T-helper 2 cell treated with Interferon-gamma antibody and Interleukin-4, amounts not matched to agents 100 ng/mL and 5 ng/mL, for 36 hours (primary cell): ENCODE results near the gene THBS3. TPM values are rescaled to one million over a fixed set of nuclear protein-coding genes. Genes with fewer than 3 reads are reported as not detected.
"Not testable (repeated sequence)": the region's sequence is repeated elsewhere in the genome, so short reads cannot be mapped to it uniquely, and the experiment has no call there.

ENCODE experiments used
- intact Hi-C: fragments of 100-400 bp; cut with micrococcal nuclease; formaldehyde crosslinking; loops from one replicate; pipeline ENCODE4 v1.15.1; 2023
- total RNA-seq: library from RNA; stranded (reverse); gene quantifications from 2 replicates; pipeline ENCODE4 v1.2.3, GENCODE V29; 2022

The THBS3 gene
- total RNA-seq, 1 donor from 2014 or later = 13.7 TPM

DNA sequence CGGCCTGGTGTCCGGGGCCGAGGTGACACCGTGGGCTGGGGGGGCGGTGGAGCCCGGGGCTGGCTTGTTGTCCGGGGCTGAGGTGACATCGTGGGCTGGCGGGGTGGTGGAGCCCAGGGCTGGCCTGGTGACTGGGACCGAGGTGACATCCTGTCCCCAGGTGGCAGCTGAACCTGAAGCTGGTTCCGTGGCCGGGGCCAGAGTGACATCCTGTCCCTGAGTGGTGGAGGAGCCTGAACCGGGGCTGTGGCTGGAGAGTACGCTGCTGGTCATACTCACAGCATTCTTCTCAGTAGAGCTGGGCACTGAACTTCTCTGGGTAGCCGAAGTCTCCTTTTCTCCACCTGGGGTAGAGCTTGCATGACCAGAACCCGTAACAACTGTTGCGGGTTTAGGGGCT, 15.8 kb downstream of the THBS3 start:
- intact Hi-C loops = no loop called here

DNA sequence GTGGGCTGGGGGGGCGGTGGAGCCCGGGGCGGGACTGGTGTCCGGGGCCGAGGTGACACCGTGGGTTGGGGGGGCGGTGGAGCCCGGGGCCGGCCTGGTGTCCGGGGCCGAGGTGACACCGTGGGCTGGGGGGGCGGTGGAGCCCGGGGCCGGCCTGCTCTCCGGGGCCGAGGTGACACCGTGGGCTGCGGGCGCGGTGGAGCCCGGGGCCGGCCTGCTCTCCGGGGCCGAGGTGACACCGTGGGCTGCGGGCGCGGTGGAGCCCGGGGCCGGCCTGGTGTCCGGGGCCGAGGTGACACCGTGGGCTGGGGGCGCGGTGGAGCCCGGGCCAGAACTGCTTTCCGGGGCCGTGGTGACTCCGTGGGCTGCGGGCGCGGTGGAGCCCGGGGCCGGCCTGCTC, 17.8 kb downstream of the THBS3 start:
- intact Hi-C loops = not testable (repeated sequence)

DNA sequence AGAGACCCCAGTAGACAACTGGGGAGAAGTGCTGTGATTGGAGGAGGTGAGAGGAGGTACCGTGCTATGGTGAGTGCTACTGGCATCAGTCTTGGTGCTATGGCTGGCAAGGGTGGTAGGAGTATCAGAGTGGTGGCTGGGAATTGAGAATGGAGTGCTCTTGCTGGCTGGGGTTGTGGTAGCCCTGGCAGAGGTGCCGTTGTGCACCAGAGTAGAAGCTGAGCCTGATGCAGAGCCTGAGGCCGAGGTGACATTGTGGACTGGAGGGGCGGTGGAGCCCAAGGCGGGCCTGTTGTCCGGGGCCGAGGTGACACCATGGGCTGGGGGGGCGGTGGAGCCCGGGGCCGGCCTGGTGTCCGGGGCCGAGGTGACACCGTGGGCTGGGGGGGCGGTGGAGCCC, 19.4 kb downstream of the THBS3 start:
- intact Hi-C loops = no loop called here

DNA sequence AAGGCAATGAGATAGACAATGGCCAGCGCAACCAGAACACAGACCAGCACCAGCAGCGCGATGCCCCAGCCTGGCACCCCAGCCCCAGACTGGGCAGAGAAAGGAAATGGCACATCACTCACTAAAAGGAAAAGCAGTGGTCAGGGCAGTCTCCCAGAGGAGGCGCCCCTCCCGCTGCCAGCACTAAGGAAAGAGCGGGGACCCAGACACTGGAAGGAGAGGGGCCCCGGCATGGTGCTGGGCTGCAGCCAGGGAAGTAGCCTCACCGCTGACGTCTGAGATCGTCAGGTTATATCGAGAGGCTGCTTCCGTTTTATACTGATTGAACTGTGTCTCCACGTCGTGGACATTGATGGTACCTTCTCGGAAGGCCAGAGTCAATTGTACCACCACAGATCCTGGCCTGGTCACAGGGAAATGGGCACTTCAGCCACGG, 20.2 kb downstream of the THBS3 start:
- intact Hi-C loops = no loop called here

DNA sequence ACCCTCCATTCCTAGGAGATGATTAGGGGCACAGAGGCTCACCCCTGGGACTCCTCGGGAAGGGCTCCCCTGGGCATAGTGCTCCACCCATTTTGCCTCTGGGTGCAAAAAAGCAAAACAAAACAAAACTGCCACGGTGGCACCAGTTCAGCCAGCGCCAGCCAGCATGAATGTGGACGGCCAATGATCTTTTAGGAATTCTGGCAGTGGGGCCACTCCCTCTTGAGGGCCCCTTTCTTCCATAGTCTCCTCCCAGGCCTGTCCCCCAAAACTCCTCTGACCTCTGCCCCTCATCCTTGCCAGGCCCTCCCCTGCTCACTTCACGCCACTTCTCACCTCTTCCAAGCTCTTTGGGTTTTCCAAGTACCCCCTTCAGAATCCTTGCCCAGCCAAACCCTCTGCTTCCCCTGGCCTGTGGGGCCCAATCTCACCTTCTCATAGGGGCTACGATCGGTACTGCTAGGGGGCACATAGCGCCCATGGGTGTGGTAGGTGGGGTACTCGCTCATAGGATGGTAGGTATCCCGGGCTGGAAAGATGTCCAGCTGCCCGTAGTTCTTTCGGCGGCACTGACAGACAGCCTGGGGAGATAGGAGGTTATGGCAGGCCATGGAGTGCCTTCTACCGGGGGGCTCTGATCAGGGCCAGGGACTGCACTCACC, 20.8 kb downstream of the THBS3 start:
- intact Hi-C loops = no loop called here

DNA sequence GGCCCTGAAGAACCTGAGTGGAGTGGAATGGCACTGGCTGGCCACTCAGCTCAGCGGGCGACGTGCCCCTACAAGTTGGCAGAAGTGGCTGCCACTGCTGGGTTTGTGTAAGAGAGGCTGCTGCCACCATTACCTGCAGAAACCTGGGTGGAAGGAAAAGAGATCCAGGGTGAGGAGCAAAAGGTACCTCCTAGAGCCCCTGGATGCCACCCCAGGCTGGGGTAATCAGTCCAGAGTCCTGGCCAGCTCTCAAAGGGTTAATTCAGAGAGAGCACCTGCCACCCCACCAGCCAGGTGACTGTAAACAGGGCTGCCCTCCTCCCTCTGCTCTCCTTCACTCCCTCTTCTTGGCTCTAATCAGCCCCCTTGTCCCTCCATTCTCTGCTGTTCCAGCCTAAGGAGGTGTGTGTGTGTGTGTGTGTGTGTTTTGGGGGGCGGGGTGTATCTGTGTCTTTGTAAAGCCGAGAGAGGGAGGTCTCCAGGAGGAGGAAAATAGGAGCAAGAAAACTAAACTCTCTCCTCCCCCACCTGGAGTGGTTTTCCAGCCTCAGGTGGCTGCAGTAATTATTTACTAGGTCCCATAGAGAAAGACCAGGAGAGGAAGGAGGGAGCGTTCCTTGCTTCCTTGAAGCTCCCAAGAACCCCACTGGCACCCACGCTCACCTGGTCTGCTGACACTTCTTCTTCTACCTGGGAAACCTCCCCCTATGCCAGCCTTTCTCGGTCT, 21.5 kb downstream of the THBS3 start:
- intact Hi-C loops = no loop called here

DNA sequence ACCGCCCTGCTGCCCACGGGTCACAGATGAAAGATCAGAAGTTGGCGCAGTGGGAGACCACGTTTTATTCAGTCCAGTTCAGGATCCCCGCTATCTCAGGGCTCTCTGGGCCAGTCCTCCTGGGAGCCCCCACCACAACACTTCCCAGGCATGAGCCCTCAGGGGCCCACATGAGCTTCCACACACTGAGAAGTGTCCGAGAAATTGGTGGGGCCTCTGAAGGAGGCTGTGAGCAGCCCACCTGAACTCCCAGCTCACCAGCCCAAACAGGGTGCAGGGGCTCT, 22.0 kb downstream of the THBS3 start:
- intact Hi-C loops = no loop called here

DNA sequence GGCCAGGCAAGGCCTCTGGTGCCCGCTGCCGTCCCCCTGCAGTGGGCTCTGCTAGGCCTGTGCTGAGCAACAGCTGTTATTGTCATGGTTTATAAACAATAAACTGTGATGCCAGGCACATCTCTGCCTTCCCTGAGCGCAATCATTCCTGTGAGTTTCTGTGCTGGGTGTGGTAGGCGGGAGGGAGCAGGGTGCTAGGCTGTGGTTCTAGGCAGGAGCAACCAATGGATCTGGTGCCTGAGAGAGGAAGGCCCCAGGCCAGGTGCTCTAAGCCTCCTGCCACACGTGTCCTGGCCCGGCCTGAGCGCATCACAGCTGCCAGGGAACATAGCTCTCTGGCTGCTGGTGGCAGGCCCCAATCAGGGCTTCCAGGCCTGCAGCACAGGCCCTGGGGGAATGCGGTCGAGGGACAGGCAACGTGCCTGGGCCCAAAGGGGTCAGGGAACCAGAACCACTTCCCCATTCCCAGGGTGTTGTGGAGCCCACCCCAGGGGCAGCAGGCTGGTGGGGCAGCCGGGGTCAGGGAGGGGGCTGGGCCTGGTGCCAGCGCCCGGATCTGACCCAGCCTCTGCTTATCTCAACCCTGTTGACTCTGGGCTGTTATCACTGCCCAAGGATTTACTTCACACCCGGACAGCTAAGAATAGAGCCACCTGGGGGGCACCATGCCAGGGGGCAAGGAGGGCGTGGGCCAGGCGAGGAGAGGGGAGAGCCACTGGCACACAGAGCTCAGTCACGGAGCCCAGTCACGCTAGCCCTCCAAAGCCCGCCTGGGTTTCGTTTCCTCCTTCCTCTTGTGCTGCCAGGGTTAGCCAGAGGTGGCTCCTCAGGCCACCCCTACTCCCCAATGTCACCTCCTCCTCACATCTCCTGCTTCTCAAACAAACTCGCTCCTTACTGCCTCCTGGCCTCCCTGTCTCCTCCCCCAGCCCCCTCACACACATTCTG, 22.6 kb downstream of the THBS3 start:
- intact Hi-C loops = no loop called here

DNA sequence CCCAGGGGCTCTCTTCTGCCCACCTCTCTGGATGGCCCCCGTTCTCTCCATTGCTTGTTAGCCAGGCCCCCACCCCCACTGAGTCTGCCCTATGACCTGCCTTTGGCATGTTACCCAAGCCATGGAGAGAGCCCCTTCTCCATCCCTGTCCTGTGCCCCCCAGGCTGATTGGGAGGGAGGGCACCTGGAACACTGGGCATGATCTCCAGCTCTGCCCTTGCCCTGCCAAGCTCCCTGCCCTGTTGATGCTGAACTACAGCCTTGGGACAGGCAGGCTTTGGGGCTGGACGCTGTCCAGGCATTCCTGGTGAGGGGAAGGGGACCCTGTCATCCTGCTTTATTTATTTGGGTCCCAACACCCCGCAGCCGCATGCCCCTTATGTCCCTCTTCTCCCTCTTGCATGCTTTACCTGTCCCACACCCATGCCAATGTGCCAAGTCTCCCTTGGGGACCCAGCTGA, 23.3 kb downstream of the THBS3 start:
- intact Hi-C loops = no loop called here

DNA sequence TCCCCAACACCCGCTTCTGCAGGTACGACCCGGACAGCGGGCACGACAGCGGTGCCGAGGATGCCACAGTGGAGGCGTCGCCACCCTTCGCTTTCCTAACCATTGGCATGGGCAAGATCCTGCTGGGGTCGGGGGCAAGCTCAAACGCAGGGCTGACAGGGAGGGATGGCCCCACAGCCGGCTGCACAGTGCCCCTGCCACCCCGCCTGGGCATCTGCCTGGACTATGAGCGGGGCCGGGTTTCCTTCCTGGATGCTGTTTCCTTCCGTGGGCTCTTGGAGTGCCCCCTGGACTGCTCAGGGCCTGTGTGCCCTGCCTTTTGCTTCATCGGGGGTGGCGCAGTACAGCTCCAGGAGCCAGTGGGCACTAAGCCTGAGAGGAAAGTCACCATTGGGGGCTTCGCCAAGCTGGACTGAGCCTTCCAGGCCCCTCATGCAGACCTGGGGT, 23.9 kb downstream of the THBS3 start:
- intact Hi-C loops = no loop called here

DNA sequence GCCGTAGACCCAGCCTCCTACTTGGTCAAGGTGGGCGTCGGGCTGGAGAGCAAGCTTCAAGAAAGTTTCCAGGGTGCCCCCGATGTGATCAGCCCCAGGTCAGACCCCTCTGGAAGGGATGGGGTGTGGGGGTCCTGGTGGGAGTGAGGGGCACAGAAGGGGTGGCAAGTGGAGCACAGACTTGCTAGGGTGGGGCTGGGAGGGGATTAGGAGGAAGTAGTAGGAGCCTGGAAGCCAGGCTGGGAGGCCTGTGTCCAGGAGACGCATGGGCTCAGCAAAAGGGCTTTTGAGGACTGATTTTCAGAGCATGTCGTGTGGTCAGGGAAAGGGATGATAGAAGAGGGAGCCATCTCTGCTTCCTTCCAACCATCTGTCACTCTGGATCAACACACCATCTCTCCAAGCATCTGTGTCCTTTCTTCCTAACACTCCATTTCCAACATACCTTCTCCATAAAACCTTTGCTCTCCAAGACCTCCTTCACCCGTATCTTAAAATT, 25.6 kb downstream of the THBS3 start:
- intact Hi-C loops = no loop called here

DNA sequence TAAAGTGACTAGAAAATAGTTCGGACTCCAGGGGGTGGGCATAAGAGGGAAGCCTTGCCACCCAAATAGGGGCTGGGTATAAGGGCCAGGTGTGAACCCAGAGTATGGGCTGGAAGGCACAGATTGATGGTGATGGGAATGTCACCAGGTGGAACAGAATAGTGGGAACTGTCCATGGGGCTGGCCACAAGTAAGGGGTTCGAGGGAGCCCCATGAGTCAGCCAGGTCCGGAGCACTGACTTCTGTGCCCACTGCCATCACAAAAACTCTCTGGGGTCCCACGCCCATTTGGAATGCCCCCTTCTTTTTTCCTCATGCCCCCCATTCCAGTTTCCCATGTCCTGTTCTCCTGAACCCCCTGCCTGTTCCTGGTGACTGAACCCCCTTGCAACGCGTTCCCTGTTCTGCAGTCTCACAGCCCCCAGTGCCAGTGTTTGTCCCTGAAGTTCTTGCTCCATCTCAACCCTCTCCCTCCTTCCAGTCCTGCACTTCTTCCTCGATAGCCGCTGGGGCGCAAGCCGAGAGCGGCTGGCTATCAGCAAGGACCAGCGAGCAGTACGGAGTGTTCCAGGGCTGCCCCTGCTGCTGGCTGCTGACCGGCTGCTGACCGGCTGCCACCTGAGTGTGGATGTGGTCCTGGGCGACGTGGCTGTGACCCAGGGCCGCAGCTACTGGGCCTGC, 26.2 kb downstream of the THBS3 start:
- intact Hi-C loops = no loop called here

DNA sequence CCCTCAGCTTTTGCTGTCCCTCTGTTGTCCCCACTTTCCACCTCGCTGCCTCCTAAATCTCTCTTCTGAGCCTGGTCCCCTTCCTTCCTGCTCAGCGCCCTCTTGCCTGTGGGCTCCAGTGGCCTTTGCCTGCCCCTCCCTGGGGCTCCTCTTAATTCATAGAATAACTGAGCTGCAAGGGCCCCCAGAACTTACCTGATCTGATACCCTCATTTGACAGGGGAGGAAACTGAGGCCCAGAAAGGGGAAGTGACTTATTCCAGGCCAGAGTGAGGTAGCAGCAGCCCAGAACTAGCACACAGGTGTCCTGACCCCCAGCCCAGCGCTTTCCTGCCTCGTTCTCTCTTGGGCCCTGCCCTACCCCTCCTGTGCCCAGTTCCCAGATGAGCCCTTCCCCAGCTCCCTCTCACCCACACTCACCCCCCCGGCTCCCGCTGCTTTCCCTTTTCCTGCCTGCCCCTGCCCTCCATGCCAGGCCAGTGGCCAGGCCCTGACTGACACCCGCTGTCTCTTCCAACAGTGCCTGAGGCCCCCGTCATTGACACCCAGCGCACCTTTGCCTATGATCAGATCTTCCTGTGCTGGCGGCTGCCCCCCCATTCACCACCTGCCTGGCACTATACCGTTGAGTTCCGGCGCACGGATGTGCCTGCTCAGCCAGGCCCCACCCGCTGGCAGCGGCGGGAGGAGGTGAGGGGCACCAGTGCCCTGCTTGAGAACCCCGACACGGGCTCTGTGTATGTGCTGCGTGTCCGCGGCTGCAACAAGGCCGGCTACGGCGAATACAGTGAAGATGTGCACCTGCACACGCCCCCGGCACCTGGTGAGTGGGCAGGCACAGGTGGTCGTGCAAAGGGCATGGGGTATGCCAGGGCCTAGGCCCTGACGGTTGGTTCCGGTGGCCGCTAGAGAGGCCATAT, 28.3 kb downstream of the THBS3 start:
- intact Hi-C loops = loop anchor here (10.0 kb wide), 1 partner anchor 205 kb away; the partner anchor contains the start of genes CKS1B and SHC1

DNA sequence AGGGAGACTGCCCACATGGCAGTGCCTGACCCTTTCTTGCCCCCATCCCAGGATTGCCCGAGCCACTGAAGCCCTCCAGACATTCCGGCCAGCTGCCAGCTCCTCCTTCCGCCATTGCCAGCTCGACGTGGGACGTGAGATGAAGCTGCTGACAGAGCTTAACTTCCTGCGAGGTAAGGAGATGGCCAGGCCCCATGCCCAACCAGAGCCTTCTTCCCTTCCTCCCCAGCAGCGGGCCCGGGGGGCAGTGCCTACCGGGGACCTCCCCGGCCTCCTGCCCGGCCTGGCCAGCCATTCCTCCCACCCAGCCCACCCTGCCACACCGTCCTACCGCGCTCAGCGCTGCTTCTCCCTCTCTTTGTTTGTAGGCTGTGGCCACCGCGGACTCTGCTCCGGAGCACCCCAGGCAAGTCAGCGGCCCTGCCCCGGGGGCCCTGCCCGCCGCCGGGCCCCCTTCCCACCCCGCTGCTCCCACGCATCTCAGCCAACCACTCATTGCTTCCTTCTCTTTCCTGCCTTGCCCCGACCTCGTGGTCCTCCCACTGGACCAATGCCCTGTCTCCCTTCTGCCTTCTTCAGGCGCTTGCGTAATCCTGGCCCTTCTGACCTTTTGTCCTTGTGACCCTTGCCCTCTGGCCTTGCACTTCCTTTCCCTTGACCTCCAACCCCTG, 29.1 kb downstream of the THBS3 start:
- intact Hi-C loops = loop anchor here (10.0 kb wide), 1 partner anchor 204 kb away; the partner anchor contains the start of genes CKS1B and SHC1

DNA sequence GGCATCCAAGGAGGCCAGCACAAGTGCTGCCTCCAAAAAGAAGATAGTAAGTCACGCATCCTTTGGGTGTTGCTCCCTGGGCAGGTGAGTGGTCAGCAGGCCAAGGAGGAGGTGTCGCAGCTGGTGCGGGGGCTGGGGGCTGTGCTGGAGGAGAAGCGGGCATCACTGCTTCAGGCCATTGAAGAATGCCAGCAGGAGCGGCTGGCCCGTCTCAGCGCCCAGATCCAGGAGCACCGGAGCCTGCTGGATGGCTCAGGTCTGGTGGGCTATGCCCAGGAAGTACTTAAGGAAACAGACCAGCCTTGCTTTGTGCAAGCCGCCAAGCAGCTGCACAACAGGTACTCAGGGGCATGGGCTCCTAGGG, 29.8 kb downstream of the THBS3 start:
- intact Hi-C loops = loop anchor here (2.0 to 10.0 kb wide), 2 partner anchors 29 to 203 kb away; partner anchors contain the start of genes CKS1B, SHC1 and THBS3

DNA sequence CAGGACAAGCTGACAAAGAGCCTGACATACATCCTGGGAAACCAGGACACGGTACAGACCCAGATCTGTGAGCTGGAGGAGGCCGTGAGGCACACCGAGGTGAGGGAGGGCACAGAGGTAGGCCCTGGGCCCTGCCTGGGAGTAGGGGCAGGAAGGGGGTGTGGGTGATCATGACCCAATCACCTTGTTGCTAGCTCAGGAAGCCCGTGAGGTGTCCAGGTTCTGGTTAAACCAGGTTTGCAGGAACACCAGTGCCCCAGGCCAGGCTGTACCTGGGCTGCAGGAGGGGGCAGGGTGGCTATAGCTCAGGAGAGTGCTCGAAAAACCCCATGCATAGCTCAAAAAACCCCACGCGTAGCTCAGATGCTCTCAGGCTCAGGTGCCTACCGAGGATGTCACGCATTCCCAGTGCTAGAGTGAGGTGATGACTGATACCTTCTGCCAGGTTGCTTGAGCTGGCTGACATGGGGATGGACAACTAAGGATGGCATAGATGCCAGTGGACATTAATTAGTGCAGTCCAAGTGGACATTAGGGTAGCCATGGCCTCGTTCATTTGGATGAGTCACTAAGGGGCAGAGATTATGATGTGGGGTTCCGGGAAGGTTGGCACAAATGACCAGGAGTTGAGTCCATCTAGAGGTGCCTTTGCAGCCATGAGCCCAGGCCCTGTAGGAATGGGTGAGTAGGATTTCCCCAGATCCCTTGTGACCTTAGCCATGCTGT, 30.3 kb downstream of the THBS3 start:
- intact Hi-C loops = loop anchor here (2.0 to 10.0 kb wide), 2 partner anchors 29 to 203 kb away; partner anchors contain the start of genes CKS1B, SHC1 and THBS3

DNA sequence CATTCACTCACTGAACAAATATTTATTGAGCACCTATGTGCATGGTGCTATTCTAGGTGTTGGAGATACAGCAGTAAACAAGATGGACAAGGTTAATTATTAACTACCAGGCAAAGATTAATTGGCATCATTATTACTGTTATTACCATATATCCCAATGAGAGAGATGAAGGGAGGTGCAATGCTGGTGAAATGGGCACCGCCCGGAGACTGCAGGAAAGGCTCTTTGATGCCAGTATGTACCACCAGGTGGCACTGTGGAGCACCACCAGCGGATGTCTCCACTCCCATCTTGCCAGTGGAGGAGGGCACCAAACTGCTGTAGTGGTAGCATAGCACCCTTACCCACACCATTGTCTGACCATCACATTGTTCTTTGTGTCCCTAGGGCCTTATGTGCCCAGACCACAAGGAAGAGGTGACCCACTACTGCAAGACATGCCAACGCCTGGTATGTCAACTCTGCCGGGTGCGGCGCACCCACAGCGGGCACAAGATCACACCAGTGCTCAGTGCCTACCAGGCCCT, 31.1 kb downstream of the THBS3 start:
- intact Hi-C loops = loop anchor here (1.0 to 10.0 kb wide), 5 partner anchors 18 to 202 kb away; partner anchors contain the start of genes CKS1B, SHC1 and THBS3

DNA sequence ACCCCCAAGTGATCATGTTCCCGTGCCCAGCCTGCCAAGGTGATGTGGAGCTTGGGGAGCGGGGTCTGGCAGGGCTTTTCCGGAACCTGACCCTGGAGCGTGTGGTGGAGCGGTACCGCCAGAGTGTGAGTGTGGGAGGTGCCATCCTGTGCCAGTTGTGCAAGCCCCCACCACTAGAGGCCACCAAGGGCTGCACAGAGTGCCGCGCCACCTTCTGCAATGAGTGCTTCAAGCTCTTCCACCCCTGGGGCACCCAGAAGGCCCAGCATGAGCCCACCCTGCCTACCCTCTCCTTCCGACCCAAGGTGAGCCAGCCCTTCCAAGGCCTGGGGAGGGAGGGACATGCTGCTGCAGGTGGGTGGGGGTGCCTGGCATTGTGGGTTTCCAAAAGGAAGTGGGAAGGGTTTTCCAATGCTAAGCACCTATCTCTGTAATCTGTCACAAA, 31.7 kb downstream of the THBS3 start:
- intact Hi-C loops = loop anchor here (1.0 to 10.0 kb wide), 5 partner anchors 18 to 201 kb away; partner anchors contain the start of genes CKS1B, SHC1 and THBS3
